GM18520 (cell line): ENCODE data around the gene PDZRN3.

Experiments used
- ATAC-seq: cut with Tn5 transposase; IDR thresholded peaks from one replicate; pipeline ENCODE4 v1.9.1; 2021; ENCODE audit not compliant: unreplicated experiment

The PDZRN3 gene

DNA sequence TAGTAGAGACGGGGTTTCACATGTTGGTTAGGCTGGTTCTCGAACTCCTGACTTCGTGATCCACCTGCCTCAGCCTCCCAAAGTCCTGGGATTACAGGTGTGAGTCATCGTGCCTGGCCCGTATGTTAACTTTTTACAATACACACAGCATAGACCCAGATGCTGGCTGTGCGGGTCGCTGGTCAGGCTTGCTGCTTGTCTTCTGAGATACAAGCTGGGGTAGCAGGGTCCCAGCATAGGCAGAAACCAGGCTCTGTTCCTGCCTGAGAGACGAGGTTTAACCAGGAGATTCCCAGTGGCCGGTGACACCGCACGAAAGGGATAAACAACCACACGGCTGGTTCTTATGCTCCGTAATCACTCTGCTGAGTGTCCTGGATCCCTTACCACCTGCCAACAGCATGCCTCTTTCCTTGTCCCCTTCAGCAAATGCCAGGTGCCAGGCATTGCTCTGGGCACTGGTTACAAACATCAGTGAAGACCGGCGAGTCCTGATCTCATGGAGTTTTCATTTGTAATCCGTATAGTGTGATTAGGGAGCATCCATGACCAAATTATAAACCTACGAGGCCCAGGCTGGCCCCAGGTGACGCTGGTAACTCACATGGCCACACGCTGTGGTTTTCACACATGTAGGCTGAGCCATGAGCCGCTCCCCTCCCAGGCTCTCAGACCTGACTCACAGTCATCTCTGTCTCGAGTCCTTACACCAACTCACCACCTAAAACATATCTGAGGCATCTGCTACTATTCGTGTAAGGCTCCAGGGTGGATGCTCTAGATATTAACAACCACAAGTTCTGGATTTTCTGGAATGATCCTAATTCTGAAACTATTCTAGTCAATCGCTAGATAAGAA is 125.7 kb downstream of the PDZRN3 start:
- ATAC-seq, result peak; percentile 51

DNA sequence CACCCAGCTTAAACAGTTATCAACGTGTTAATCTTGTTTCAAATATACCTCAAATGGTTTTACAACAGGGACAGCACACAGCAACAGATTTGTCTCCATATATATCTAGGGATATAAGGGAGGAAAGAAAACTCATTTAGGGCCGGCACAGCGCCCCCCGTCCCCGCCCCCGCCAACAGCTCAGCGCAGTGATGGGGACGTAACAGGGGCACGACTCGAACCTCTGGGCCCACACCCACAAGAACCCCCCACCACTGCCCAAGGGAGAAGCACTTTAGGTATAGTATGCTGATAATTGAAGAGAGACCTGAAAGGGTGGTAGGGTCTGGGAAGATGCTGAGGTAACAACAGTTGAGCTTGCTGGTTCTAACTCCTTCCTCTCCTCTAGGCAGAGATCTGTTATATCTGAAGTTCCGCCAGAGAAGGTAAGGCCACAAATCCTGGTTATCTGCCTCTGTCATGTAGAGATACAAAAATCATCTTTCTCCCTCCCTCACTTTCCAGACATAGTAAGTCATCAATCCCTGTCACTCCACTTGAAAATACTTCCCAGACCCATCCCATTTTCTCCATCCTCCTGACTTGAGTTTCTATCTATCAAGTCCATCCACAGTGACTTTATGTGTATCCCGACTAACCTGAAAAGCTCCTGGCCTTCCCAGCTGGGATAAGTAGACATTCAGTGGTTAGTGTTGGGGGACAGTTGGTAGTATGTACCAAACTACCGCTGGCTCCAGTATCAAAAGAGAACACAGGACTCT is 126.9 kb downstream of the PDZRN3 start:
- no peak for ATAC-seq

DNA sequence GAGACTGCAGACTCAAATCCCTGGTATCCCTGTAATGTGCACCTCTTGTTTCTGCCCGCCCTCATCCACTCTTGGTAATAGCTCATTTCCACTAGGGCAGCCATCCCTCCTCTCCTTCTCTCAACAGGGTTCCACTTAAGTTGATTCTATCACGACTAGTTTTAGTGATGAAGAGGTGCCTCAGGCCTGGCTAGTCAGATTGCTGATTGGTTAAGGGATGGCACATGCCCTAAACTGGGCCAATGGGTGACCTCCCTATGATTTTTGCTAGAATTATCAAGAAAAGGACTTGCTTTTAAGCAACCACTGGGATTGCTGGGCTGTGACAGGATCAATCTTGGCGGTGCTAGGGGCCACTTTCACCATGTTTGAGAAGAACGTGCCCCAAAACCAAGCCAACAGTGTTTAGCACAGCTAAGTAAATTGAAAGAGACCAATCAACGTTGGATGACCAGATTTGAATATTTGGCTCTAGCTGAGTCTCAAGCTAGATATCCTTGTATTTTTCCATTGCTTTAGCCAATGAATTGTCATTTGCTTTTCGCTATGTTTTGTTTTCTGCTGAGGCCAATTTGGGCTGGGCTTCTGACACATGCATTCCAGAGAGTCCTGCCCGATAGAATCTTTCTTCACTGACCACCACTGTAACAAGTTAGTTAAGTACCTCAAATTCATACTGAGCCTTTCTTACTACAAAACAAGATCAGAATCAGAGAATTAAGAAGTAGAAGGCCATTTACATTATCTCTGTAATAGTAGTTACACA is 131.0 kb downstream of the PDZRN3 start:
- no peak for ATAC-seq

DNA sequence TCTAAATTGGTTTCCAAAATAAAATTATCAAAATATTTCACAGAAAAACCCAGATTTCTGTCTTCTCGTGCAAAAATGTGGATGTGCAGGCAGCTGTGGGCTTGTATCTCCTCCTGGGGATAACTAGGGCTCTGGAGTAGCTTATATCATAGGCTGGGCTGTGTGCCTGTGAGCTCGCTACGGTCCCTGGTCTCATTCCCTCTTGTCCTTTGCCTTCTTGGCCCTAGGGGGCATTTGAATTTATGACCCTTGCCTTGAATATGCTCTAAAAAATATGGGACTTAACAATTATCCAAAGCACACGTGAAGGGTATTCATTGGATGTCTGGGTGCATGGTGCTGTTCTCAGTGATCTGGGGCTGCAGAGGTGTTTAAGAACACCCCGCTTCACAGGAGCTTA is 132.6 kb downstream of the PDZRN3 start:
- no peak for ATAC-seq

DNA sequence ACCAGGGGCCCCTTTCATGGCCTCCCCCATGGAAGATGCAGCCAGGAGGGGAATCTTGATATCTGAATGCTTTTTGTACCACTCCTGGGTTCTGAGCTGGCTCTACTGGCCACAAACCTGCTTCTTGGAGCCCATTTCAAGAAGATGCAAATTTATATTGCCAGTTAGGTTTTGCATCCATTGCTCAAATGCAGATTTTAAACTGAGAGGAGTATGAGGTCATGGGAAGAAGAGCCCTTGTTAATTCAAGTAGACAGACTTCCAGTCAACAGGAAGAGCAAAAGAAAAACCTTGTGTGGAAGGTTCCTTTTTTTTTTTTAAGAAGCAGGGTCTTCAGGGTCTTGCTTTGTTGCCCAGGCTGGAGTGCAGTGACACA is 133.5 kb downstream of the PDZRN3 start:
- no peak for ATAC-seq

DNA sequence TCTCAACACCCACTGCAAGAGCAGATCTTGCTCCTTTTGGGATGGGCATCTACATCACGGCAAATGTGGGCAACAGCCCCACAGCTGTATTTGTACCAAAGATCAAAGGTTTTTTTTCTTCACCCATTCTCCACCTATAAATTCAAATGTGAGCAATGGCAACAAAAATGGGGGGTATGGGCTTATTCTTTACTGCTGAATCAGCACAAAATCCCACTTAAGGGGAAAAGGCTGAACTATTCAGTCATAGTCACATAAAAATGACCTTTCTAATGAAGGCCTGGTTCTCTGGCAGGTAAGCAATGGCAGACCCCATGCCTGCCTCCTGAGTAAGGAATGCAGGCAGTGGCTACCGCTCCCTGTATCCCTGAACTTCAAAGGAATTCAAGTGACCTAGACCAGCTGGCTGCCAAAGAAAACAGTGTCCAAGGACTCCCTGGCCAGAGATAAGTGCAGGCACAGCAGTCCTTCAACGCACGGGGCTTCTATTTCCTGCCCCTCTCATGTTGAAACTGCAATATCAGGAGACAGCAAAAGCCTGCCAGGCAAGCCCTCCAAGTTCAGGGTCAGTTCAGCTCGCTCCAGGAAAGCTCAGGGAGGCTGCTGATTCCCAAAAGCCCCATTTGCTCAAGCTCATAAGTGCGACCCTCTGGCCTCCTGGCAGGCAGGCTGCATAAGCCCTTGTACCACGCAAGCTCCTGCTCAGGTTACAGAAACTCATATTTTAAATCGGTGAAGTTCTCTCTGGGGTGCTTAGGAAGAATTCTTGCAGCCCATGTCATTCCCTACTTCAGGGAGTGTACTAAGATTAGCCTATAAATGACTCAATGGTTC is 134.1 kb downstream of the PDZRN3 start:
- no peak for ATAC-seq

DNA sequence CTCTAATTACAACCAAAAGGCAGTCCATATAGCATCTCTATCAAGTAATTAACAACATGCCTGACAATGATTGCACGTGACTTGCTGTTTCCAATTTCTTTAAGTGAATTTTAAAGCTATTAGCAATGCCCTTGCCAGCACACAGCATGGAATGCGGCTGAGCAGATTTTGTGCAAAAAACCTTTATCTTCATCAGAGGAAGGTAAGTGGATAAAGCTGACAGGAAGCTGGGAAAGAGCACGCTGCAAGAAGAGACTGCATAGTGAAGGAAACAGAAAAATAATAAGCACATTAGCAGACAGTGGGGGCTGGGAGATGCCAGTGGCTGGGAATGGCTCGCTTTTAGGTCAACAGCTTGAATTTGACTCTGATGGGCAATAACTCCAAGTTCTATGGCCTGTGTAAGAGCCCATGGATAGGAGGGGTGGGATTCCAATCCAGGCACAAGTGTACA is 138.8 kb downstream of the PDZRN3 start:
- ATAC-seq, result no peak

DNA sequence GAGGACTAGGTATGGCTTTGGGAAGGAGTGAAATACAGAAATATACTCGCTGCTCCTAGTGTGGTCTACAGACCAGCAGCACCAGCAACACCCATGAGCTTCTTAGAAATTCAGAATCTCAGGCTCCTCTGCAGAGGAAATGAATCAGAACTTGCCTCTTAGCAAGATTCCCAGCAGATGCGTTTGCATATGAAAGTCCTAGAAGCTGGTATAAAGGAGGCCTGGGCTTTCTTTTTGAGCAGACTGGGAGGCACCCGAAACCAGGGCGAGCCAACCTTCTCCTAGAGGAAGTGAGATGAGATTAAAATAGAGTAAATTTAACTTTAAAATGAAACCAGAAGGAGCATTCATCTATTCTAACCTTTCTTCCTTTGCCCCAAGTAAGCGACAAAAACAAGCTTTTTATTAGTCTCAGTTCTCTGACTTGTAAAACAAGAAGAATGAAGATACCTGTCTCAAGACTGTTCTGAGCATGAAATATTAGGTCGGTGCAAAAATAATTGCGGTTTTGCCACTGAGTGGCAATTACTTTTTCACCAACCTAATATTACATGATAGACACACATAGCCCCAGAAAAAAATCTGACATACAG is 140.0 kb downstream of the PDZRN3 start:
- peak; percentile 59 for ATAC-seq

DNA sequence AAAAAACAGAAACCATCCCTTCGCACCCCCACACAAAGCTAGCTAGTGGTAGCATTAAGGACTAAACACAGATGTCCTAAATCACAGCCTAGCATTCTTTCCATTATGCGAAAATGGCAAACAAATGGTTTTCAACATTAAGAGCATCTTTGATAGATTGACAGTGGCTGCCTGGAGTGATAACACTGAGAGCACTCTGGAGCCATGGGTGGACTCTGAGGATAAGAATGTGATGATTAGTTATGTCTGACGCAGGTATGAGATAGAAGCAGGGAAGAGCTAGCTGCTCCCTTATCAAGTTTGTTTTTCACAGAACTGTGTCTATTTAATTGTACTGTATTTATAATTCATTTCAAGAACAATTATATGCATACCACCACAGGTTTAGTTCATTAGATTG is 142.9 kb downstream of the PDZRN3 start:
- ATAC-seq, result no peak

DNA sequence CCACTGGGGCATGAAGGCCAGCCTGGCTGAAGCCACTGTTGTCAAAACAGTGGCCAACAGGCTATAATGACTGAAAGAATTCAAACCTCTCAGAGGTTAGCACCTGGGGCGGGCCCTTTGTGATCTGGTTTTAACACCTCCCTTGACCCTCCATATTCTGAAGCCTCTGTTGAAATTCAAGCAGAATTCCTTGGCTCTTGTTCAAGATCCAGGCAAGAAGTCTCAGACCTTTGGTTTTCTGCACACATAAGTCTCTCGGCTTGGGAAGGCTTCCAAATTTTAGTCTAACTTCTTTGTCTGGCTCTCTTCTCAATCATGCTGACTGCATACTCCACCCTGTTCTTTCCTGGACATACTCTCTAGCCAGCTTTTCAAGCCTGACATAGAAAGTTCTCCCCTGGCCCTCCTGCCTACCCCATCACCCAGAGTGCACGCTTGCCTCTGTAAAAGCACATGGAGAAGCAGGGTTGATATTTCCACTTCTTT is 144.5 kb downstream of the PDZRN3 start:
- ATAC-seq, result no peak

DNA sequence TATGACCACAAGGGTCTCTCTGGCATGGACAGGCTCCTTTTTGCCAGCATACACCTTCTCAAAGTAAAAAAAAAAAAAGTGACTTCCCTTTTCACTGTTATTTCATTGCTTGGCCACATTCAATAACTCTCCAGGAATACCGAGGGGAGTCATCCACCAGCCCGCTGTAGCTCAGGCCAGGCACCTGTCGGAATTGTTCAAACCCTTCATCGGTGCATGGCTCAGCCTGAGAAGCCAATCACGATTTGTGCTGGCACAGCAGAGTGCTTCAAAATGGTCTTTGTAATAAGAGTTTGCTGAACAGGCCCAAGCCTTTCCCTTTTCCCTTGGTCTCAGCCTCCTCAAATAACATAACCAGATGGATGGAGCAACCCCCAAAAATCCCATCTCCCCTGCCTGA is 145.4 kb downstream of the PDZRN3 start:
- no peak for ATAC-seq

DNA sequence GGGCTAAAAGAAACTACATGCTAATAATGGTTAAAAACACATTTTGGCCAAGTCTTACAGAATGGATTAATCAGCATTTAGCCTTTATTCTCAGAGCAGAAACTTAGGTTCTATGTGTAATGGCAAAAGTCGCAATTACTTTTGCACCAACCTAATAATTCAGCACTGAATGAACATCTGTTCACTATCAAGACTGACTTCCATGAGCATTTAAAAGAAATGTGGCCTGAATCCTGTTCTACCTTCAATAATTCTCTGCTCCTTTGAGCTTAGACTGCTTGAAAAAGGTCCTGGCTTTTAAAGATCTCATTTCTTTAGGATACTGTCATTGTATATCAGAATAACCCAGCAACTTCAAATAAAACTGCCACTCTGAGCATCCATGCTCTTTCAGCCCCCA is 145.9 kb downstream of the PDZRN3 start:
- ATAC-seq, result no peak

DNA sequence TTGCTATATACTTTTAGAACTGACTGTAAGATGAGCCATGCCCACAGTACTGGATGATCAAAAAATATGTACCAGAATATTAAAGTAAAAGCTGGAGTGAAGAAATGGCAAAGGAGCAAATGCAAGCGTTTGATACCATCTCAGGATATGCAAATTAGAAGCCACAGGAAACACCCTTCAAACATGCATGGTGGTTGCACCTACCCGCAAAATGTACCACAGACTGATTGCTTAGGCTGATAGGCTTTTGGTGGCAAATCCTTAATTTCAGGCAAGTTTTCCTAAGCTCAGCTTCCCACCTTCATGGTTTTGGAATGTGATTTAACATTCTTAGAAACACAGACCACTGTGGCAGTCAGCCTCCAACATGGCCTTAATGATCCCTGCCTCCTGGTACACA is 149.0 kb downstream of the PDZRN3 start:
- ATAC-seq, result no peak

DNA sequence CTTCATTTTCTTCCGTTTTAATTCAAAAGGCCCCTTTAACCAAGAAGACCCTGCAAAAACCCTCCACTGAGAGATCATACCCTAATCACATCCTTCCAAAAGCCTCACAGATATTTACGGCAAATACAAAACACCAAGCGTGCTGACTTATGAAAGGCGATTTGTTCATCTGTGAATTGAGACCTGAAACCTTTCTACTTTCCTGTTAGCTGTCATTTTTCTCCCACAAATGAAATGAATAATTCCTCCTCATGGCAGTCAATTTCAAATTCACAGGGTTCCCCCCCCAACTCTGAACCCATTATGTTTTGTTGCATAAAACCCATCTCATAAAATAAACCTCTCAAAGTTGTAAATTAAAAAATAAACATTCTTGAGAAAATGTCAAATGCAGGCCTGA is 149.6 kb downstream of the PDZRN3 start:
- no peak for ATAC-seq

DNA sequence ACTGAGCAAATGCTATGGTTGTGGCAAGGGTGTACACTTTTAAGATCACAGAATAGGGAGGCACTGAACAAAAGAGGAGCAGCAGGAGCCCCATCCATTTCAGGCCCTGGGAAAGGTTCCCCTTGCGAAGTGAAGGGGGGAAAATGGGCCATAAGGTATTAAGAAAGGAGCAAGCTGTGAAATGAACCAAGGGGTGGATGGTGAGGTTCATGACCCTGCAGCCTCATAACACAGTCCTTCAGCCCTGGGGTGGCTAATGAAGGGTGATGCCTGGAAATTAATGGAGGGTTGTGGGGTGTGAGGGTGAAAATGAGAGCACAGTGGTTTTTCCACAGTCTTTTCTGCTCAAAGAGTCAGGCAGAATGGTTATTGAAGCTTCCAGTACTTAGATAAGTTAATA is 150.1 kb downstream of the PDZRN3 start:
- ATAC-seq, result no peak

DNA sequence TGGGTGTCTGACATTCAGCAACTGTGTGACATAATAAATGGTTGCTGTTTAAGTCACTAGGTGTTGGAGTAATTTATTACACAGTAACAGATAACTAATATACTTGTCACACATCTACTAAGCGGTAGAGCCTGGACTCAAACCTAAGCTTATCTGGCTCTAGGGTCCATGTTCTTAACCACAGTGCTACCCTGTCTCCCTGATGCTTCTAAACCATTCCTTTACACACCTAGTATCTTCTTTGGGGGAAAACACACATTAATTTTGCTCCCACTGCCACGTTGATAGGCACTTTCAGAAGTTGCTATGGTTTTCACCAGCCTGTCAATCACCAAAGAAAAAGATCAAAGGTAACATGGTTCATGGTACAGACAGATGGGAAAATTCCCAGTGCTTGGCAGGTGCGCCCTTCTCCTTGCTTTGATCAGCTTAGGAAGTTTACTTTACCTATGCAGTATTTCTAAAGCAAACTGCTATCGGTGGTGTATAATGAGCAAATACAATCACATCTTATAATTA is 150.8 kb downstream of the PDZRN3 start:
- no peak for ATAC-seq

DNA sequence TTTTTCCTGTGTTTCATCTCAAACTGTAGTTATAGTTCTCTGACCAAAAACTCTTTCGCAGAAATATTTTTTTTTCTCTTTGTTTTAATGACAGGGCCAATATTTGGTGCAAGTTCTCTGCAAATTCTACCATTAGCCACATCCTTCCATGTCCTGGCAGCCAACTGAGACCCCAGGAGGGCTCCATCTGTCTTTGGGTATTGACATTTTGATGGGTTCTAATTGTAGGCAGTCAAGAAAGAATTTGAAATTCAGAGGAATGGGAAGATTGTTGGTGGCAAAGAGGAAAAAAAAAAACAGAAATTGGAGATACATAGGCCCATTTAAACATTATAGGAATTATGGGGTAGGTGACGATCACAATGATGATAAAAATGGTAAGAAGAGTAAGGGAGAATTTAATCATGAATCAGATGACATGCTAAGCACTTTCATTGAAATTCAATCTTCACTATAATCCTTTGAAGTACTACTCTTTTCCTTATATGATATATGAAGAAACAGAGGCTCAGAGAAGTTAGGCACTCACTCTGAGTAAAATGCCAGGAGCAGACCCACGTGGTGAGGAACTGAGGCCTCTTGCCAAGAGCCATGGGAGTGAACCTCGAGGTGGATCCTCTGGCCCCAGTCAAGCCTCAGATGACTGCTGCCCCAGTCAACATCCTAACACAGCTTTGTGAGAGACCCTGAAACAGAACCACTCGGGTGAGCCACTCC is 151.4 kb downstream of the PDZRN3 start:
- ATAC-seq, result no peak

DNA sequence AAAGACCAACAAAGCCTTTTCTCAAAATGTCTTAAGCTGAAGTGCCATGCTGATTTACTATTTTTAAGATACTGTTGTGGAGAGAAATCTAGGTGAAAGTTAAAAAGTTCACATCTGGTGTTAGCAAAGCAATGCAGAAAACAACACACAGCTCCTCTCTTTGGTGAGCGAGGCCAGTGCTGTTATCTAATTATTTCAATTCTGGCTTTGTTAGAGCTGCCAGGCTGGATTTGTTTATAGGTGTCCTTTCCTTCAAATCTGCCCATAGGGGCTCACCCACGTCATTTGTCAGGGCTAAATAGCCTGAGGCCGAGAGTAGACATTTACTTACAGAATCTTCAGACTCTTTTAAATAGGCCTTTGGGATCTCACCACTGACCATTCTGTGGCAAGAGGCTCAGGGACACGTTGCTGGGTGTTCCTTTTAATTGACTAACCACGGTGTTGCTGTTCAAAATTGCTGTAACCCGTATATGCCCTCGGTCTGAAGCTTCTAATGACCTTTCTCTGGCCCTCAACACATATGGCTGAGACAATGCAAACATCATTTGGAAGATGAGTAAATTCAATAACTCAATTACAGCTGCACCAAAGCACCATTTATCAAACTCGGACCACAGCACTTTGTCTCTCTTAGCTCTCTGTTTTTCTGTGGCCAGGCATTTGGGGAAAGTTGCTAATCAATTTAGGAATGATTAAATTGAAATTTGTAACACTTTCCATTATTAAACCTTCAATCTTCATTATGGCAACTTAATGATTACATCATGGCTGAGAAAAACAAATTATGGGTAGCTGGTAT is 152.6 kb downstream of the PDZRN3 start:
- ATAC-seq, result no peak
